Glomerular endothelial cell (primary cell): ENCODE results near the gene VPS37B. TPM values are rescaled to one million over a fixed set of nuclear protein-coding genes. Genes with fewer than 3 reads are reported as not detected.

Experiments
- DNase-seq: peaks from one replicate; pipeline ENCODE4 v3.0.0-alpha.2; 2011; ENCODE audit warnings: low read depth, low spot score; ENCODE audit errors: extremely low read depth
- total RNA-seq: library from RNA; depleted of rRNA; stranded (reverse); fragments of >200 nt; gene quantifications from 2 replicates; pipeline ENCODE4 v1.2.3, GENCODE V29; 2015

The VPS37B gene
- total RNA-seq, 1 donor from 2014 or later: 66.9 TPM

GRCh38 chr12:122842505-122843405 is 53.2 kb downstream of the VPS37B start:
- DNase-seq: no peak

GRCh38 chr12:122841544-122842321 is 54.2 kb downstream of the VPS37B start:
- no peak for DNase-seq

GRCh38 chr12:122840580-122841513 is 55.1 kb downstream of the VPS37B start:
- no peak for DNase-seq

GRCh38 chr12:122839907-122840554 is 55.9 kb downstream of the VPS37B start:
- DNase-seq: no peak

- no peak for DNase-seq
These were observed 57.1 kb downstream of the VPS37B start for GRCh38 chr12:122838841-122839240.

GRCh38 chr12:122837306-122838265 is 58.3 kb downstream of the VPS37B start:
- no peak for DNase-seq

- no peak for DNase-seq
These were observed 59.6 kb downstream of the VPS37B start for GRCh38 chr12:122836027-122836921.

GRCh38 chr12:122835750-122836026 is 60.2 kb downstream of the VPS37B start:
- no peak for DNase-seq

- no peak for DNase-seq
These were observed 60.8 kb downstream of the VPS37B start, which contains the start of gene HIP1R for GRCh38 chr12:122834921-122835749. Gene HIP1R, plus strand, starts transcription at chr12:122835457. Its CDS starts 94 bp downstream, at chr12:122835551.

GRCh38 chr12:122834104-122834920 is 61.6 kb downstream of the VPS37B start:
- DNase-seq: no peak

GRCh38 chr12:122830517-122831214 is 65.3 kb downstream of the VPS37B start:
- no peak for DNase-seq

- DNase-seq: no peak
These were observed 68.7 kb downstream of the VPS37B start for GRCh38 chr12:122827258-122827657.

GRCh38 chr12:122825773-122826724 is 69.9 kb downstream of the VPS37B start:
- no peak for DNase-seq

GRCh38 chr12:122823429-122823828 is 72.5 kb downstream of the VPS37B start:
- DNase-seq: no peak

GRCh38 chr12:122820838-122821271 is 75.1 kb downstream of the VPS37B start:
- DNase-seq: no peak
